NCI-H345 treated with DMSO at 0.1 percent for 48 hours (cell line): Measurements from ENCODE around the gene LENG8.
"Not testable (repeated sequence)": the region's sequence is repeated elsewhere in the genome, so short reads cannot be mapped to it uniquely, and the experiment has no call there.

ENCODE experiments used
- DNase-seq: peaks from one replicate; lab custom pipeline; 2025; ENCODE audit not compliant: unreplicated experiment; lab: John Stamatoyannopoulos, UW

LENG8 gene

DNA sequence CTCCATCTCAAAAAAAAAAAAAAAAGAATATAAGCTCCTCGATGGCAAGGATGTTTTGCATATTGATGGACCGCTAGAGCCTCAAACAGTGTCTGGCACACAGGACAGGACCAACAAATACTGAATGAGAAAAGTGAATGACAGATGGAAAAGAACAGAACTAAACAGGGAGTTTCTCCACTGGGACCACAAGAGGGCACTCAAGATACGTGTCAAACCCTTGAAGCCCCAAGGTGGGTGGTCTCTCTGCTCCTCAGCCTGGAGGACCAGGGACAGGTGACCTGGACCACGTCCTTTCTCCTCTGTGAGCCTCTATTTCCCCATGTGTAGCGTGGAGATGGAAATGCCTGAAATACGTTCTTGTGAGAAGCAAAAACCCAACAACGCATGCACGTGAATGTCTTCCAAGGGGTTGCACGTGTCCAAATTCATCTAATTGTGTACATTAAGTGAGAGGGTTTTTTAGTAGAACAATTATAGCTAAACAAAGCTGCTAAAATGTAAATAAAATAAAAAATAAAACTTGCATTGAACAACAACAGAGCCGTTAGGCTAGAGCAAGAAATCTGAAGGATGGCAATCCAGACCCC is 29.8 kb downstream of the LENG8 start:
- peak; percentile 10 for DNase-seq

DNA sequence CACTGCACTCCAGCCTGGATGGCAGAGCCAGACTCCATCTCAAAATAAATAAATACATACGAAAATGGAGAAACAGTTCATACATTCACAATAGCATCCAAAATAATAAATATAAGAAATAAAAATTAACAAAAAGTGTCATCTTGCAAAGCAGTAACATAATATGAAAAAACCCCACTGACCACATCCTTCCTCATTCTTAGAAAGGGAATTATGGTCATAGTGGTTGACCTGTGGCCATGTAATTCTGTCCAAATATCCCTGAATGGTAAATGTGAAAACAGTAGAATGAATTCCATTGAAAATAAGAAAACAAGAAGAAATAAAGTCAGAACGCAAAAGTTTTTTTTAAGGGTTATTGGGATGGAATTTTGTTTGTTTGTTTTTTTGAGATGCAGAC is 31.1 kb downstream of the LENG8 start:
- DNase-seq = no peak

- peak; percentile 14 for DNase-seq
These were observed 32.4 kb downstream of the LENG8 start for GRCh38 chr19:54481326-54481930.

DNA sequence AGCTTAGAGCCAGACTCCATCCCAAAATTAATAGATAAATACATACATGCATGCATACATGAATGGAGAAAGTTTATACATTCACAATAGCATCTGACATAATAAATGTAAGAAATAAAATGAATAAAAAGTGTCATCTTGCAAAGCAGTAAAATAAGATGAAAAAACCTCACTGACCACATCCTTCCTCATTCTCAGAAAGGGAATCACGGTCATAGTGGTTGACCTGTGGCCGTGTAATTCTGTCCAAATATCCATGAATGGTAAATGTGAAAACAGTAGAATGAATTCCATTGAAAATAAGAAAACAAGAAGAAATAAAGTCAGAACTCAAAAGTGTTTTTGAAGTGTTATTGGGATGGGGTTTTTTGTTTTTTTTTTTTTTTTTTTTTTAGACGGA is 33.9 kb downstream of the LENG8 start:
- DNase-seq = no peak

DNA sequence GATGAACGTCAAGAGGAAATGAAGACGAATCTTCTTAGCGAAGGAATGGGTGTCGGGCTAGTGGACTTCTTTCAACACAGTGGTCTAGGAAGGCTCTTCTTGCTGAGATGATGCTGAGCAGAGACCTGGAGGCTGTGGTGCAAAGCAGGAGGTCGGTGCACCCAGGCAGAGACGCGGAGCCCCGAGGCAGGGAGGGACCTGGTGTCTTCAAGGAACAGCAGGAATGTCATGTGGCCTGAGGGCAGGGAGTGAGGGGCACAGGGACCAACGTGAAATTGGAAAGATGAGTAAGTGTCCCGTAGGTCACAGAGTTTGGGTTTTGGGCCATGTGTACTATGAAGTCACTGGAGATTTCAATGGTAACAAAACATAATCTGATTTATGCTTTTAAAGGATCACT is 35.5 kb downstream of the LENG8 start:
- DNase-seq = no peak

DNA sequence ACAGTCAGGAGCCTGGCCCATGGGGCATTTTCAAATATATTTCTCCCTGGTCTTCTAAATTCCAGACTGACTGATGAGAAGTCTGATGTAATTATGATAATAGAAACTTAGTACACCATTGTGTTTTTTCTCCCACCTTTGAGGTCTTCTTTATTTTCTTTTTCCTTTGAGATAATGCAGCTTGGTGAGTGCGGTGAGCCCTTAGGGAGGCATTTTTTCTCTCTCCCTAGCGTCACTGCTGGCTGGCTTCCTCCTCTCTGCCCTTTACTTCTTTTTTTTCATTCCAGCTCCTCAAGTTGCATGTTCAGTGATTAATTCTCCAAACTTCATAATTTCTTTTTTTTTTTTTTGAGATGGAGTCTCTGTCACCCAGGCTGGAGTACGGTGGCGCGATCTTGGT is 36.9 kb downstream of the LENG8 start:
- DNase-seq = no peak

DNA sequence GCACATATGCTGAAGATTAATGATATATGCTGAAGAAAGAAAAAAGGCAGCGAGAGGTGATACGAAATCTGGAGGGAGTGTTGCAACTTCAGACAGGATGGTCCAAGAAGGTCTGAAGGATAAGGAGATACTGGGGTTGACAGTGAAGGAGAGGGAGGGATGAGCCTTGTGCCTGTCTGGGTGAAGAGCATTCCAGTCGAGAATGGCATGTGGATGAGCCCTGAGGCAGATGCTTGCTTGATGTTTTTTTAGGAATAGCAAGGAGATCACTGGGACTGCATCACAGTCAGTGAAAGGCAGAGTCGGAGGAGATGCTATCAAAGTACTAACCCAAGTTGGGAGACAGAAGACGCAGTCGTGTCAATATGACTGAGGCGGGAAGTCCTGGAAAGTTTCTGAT is 40.3 kb downstream of the LENG8 start:
- DNase-seq = no peak

GRCh38 chr19:54489766-54490165 is 40.8 kb downstream of the LENG8 start:
- no peak for DNase-seq

DNA sequence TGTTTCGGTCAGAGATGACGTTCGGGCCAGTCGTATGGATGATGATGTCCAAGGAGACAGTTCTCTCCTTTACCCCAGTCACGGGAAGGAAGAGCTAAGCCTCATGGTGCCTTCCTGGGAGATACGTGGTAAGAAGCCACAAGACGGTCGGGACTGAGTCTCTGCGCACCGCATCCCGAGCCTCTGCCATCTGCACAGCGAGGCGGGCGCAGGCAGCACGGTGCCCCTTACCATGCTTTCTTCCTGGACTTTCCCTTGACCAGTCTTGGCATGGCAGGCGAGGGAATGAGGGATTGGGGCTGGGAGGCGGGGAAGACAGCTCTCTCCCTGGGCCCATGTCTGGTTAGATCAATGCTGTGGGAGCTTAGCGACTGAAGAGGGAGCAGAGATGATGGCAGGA is 43.6 kb downstream of the LENG8 start:
- no peak for DNase-seq

- DNase-seq = not testable (repeated sequence)
These were observed 44.1 kb downstream of the LENG8 start for GRCh38 chr19:54493056-54493455.

GRCh38 chr19:54493967-54494585 is 45.1 kb downstream of the LENG8 start:
- DNase-seq = no peak

- not testable (repeated sequence) for DNase-seq
These were observed 46.3 kb downstream of the LENG8 start for GRCh38 chr19:54495284-54495683.

DNA sequence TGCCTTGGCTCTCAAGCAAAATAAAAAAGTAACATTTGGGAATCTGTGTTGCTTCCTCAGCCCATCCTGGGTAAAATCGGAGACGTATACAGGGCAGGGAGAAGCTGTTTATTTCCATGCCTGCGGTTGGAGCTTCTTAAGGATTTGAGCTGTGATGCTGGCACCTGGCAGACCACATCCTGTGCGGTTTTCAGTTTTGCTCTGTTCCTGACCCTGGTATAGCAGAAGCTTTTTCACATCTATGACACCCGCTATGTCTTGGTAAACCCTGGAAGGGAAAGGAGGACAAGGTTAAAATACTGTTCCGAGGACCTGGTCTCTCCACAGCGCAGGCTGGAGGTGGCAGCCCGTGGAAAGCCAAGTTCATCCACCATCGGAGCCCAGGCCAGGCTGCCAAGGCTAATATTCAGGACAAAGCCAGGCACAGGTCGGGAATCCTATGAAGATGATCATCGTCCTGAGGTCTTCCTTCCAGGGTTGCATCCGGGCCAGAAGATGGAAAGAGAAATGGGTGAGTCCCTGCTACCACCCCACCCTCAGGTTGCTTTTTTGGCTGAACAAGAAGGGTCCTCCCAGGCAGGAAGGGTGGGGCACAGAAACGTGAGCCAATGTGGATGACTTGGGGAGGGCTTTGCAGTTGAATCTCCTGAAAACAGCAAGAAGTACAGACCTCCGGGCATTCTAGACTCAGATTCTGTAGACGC is 48.9 kb downstream of the LENG8 start:
- not testable (repeated sequence) for DNase-seq

- not testable (repeated sequence) for DNase-seq
These were observed 49.4 kb downstream of the LENG8 start for GRCh38 chr19:54498451-54498772.

DNA sequence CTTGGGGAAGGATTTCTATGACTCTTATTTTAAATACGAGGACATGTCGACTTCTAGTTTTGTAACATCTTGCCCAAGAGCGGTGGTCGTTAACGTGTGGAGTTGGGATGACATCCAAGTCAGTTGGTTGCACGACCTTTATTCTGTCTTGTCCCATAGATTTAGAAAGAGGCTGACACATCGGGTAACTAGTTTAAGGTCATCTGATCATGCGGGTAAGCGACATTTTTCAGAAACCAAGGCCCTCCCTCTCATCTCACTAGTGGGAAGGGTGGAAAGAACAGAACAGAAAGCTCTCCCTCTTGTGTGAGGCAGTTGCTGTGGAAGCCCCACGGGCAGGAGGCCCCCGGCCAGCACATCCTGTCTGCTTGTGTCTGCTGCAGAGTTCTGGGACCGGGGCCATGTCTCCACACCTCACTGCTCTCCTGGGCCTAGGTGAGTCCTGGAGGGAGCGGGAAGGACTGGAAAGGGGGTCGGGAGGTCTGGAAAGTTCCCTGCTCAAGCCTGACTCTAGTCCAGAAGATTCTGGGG is 53.6 kb downstream of the LENG8 start, which contains the start of gene LAIR2:
Gene LAIR2, plus strand, starts transcription at position 314 of the 531 bp plus-strand sequence. Its CDS starts 88 bp downstream, at position 402.
- DNase-seq = no peak

- not testable (repeated sequence) for DNase-seq
These were observed 56.5 kb downstream of the LENG8 start for GRCh38 chr19:54505542-54505941.

GRCh38 chr19:54506079-54506478 is 57.1 kb downstream of the LENG8 start:
- DNase-seq = no peak

- not testable (repeated sequence) for DNase-seq
These were observed 58.2 kb downstream of the LENG8 start for GRCh38 chr19:54507038-54507717.

DNA sequence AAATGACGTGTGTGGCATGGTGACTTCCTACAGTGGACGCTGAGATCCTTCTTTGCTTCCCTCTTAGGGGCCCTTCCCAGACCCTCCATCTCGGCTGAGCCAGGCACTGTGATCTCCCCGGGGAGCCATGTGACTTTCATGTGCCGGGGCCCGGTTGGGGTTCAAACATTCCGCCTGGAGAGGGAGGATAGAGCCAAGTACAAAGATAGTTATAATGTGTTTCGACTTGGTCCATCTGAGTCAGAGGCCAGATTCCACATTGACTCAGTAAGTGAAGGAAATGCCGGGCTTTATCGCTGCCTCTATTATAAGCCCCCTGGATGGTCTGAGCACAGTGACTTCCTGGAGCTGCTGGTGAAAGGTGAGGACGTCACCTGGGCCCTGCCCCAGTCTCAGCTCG is 58.8 kb downstream of the LENG8 start:
- DNase-seq = no peak

- not testable (repeated sequence) for DNase-seq
These were observed 59.5 kb downstream of the LENG8 start for GRCh38 chr19:54508487-54508886.
